IPS DF 19.7 (cell line): ENCODE measurements around the gene SLC16A11.
A peak's percentile ranks its signal among the peaks of the same experiment; 100 is the strongest.

ENCODE experiments used
- DNase-seq: peaks from one replicate; pipeline ENCODE4 v3.0.0-alpha.2; 2013; ENCODE audit warnings: low read depth, low spot score

Gene SLC16A11

DNA sequence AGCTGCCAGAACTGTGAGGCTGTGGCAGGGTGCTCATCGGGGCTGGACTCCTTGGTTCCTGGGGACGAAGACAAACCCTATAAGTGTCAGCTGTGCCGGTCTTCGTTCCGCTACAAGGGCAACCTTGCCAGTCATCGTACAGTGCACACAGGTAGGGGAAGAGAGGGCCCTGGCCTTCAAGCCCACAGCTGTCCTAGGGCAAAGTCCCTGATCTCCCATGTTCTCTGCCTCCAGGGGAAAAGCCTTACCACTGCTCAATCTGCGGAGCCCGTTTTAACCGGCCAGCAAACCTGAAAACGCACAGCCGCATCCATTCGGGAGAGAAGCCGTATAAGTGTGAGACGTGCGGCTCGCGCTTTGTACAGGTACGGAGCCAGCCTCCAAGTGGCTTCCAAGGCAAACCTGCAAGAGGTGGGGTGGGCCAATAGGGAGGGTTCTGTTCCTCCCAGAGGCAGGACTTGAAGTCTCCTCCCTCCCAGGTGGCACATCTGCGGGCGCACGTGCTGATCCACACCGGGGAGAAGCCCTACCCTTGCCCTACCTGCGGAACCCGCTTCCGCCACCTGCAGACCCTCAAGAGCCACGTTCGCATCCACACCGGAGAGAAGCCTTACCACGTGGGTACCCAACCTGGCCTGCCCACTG, 17.3 kb downstream of the SLC16A11 start:
- no peak for DNase-seq

DNA sequence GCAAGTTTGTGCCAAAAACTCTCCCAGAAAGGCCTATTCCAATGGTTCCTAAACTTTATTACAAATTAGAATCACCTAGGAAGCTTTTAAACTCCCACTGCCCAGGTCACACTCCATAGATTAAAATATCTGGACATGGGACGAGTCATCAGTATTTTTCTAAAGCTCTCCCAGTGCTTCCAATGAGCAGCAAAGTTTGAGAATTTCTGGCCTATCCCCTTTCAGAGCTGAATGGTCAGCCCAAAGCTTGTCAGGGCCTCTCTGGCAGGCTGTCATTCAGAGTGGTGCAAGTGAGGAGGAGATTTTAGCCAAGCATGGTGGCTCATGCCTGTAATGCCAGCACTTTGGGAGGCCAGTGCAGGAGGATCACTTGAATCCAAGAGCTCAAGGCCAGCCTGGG, 18.6 kb downstream of the SLC16A11 start:
- no peak for DNase-seq

DNA sequence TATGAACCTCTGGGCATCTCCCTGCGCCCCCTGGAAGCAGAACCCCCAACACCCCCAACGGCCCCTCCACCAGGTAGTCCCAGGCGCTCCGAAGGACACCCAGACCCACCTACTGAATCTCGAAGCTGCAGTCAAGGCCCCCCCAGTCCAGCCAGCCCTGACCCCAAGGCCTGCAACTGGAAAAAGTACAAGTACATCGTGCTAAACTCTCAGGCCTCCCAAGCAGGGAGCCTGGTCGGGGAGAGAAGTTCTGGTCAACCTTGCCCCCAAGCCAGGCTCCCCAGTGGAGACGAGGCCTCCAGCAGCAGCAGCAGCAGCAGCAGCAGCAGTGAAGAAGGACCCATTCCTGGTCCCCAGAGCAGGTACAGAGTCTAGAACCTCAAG, 19.5 kb downstream of the SLC16A11 start:
- DNase-seq, result no peak

DNA sequence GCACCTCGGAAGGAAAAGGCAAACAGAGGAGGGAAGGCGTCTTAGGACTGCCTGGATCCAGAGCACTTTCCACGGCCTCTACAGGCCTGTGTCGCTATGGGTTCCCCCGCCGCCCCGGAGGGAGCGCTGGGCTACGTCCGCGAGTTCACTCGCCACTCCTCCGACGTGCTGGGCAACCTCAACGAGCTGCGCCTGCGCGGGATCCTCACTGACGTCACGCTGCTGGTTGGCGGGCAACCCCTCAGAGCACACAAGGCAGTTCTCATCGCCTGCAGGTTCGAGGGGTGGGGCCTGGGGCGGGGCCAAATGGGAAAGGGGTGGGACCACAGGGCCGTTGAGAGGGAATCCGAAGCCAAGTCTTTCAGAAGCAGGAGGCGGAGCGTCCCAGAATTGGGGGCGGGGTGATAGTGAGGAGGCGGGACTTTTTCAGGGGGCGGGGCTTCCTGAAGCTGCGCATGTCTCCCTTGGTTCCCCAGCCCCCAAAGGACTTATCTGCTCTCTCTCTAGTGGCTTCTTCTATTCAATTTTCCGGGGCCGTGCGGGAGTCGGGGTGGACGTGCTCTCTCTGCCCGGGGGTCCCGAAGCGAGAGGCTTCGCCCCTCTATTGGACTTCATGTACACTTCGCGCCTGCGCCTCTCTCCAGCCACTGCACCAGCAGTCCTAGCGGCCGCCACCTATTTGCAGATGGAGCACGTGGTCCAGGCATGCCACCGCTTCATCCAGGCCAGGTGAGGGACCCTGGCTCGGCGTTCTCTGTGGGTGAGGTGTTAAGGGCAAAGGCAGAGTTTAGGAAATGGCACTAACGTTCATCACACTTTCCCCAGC, 20.1 kb downstream of the SLC16A11 start:
- DNase-seq, result peak; percentile 92

DNA sequence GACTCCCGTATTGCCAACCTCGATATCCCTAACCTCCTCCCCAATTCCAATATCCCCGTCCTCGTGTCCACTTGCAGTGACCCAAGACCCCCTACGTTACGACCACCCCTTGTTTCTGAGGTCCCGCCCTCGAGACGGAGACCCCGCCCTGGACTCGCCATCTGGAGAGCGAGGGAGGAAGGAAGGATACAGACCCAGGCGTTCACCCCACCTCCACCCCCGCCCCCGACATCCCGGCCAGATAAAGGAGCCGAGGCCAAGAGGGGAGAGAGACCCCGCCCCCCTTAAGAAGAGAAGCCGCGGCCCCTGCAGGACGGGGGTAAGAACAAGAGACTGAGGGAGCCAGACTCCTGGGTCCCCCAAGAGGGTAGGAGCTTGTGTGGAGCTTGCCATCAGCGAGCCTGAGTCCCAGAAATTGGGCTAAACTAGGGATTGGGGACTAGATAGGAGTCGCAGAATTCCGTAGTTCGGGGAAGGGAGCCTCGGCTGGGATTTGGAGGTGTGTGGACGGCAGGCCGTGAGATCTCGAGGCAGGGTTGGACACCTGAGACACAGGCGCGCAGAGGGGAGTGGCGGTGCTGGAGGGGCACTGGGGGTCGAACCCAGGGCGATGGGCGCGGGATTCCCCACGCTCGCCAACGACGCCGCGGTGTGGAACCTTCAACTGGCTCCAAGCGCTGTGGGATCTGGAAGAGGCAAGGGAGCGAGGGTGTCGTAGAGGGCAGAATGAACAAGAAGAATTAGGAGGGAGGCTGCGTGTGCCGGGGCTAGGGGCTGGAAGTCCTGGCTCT, 20.9 kb downstream of the SLC16A11 start, which contains the start of gene BCL6B:
TSS of gene BCL6B (plus strand) at position 270 of the 791 bp plus-strand sequence. CDS start 622 bp downstream, outside the sequence.
- no peak for DNase-seq

DNA sequence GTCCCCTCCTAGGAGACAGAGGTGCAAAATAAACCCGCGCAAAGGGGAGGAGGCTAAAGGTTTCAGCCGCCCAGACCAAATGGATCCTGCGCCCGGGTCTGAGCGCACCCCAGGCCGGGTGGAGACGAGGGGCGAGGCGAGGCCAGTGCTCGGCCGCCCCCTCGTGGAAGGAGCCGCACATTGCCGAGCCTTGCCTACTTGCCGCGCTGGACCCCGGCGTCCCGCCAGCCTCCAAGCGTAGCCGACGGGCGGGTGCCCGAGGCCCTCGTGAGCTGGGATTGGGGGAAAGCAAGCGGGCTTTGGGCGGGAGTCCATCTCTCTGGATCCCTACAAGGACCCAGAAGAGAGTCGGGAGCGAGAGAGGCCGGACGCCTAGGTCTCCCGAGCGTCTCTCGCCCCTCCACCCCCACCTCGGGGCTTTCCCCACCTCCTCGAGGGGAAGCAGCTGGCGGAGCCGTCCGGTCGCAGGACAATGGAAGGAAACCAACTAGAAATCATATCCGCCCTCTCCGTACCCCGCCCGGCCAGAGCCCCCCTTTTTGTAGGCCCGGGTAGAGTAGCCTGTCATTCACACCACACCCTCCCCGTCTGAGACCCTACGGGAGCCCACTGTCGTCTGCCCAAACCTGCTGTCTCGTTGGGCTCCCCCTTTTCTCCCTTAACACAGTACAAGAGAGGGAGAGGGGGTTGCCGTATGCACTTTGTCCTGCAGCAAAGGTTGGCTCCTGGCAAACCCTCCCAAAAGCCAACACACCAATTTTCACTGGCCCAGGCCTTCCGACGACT, 21.7 kb downstream of the SLC16A11 start:
- no peak for DNase-seq

DNA sequence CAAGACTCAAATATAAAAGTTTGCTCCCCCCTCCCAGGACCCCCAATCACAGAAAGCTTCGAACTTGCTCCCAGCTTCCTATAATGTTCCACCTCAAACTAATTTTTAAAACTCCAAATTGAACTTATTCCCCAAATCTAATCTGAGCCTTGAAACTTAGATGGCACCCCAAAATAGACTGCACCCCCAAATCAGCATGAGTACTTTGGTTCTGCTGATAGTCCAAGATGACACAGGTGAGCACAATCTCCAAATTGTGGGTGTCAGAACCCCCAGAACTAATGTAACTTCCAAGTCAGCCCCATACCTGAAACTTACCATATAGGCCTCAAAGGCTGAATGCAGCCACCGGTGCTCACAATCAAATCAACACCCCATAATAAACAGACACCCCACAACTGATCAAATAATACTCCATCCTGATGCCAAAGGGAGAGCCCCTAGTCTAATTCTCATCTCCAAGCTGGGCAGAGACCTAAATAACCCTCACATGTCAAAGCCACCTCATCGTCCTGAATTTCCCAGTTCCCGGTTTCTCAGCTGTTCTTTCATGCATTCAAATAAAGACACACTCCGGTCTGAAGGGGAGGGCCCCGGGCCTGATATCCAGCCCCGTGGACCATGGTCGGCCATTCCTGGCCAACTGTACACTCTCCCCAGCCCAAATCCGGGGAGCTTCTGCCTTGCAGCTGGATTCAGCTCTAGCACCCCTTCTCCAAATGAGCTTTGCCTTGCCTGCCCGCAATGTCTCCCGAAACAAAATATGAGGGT, 22.8 kb downstream of the SLC16A11 start:
- DNase-seq, result no peak

DNA sequence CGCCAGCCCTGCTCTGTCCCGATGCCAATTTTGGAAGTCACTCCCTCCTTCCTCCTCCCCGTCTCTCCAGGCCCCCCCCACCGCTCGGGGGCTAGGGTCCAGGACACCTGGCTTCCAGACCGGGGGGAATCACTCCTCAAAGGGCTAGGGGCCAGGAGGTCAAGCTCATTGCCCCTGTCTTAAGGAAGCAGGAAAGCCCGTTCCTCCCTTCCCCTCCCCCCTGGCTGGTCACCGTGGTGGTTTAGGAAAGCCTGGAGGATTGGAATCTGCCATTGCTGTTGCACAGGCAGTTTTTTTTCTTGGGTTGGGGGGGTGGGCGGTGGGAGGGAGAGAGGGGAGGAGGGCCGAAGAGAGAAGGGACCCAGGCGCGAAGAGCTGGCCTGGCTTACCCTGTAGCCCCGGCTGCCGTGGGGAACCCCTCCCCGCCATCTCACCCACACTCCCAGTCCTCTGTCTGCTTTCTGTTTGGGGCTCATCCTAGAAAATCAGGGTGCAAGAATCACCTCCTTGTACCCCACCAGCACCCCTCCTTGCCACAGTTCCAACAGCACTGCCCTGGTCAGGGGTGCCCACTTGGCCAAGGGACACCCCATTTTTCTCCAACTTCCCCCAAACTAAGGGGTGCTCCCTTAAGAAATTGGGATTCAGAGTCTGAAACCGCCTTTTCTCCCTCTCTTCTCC, 23.9 kb downstream of the SLC16A11 start:
- no peak for DNase-seq

DNA sequence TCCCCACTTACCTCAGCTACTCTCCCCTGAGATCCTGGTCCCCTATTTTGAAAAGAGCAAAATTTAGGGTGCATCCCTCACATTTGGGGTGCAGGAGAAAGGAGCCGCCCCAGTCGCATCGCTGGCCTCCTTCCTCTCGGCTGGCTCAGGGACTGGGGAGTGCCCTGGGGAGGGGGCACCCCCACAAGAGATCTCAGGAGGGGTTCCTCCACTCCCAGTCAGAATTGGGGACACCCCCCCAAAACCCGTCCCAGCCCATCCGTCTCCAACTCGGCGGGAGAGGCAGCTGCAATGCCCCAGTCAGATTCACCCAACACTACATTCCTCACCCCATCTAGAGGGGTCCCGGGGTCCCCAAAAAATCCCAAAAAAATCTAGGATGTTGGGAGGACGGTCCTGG, 24.5 kb downstream of the SLC16A11 start:
- no peak for DNase-seq

DNA sequence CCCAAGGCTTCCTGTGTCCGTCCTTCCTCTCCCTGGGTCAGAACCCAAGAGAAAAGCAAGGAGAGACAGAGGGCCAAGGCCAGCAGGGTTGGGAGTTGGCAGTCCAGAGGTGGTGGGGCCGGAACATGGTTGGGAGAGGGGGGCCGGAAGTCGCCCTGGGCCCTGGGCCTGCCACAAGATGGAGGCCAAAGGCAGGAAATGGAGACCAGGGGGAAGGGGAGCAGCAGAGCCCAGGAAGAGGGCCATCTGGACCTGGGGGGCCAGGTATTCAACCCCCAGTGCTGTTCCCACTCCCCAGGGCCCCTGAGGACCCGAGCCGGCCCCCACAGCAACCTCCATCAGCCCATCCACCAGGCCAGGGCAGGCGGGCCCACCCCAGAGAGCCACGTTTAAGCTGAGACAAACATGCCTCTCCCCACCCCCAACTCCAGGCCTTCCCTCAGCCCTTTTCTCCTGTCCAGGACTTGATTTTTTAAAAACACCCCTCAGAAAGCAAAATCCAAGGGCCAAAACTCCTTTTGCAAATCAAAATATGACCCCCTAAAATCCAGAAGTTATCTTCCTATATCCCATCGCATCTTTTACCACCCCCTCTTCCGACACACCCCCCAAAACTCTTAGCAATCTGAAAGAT, 25.4 kb downstream of the SLC16A11 start:
- DNase-seq, result no peak

DNA sequence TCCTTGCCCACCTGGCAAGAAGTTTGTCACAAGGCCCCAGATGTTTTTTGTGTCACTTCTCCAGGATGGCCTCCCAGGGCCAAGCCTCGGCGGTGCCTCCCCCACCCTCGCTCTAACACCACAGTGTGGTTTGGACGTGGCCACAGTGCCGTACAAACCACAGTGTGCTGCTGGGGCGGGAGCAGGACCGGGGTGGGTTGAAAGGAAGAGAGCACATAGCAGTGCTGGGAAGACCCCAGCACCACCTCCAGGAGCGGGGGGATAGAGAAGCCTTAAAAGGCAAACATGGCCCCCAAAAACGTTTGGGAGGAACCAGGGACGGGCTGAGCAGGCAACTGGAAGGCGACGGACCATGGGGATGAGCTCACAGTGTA, 26.1 kb downstream of the SLC16A11 start:
- no peak for DNase-seq

DNA sequence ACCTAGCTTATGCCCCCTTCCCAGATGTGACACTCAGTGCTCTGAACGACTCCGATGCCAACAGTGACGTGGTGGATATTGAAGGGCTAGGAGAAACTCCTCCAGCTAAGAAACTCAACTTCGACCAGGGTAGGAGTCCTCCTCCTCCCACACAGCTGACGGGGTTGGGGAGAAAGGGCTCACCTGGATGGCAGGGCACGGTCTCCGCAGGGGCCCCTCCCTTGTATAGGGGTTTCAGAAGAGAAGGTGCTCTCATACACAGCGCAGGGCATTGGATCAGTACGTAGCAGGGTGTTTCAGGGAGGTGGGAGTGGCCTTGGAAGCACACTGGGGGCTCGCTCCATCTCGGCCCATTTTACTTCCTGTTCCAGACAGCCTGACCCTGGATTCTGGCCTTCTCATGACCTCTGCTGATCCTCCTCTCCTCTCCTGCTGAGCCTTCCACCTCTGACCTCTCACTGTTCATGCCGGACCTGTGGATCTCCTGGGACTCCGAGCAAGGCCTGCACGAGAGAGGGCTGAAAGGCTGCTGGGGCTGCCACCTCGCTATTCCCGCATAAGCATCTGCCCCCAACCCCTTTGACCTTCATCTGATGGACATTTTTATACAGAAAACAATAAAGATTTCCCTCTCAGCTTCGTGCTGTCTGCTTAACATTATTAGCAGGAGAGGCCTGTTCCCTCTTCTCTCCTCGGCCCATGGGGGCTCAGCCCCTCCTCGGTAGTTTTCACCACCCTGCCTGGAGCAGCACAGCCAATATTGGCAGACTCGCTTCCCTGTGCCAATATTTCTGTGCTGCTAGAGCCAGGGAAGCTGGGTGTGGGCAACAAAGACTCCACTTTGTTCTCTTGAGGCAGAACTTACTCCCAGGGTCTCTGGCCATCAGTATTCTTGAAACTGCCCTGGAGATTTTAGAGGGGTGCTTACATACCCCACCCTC, 26.7 kb downstream of the SLC16A11 start:
- DNase-seq, result no peak

DNA sequence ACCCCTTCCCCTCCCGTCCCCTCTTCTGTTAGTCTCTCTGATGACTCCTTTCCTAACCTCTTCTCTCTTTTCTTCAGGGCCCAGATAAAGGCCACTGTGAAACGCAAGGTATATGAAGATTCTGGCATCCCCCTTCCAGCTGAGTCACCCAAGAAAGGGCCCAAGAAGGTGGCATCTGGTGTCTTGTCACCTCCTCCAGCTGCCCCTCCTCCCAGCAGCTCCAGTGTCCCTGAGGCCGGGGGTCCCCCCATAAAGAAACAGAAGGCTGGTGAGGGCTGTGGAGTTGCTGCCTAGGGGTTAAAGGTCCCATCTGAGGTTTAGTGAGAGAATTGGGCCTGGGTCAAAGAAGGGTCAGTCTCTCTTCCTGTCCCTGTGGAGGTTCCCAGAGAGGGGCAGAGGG, 27.5 kb downstream of the SLC16A11 start:
- no peak for DNase-seq

DNA sequence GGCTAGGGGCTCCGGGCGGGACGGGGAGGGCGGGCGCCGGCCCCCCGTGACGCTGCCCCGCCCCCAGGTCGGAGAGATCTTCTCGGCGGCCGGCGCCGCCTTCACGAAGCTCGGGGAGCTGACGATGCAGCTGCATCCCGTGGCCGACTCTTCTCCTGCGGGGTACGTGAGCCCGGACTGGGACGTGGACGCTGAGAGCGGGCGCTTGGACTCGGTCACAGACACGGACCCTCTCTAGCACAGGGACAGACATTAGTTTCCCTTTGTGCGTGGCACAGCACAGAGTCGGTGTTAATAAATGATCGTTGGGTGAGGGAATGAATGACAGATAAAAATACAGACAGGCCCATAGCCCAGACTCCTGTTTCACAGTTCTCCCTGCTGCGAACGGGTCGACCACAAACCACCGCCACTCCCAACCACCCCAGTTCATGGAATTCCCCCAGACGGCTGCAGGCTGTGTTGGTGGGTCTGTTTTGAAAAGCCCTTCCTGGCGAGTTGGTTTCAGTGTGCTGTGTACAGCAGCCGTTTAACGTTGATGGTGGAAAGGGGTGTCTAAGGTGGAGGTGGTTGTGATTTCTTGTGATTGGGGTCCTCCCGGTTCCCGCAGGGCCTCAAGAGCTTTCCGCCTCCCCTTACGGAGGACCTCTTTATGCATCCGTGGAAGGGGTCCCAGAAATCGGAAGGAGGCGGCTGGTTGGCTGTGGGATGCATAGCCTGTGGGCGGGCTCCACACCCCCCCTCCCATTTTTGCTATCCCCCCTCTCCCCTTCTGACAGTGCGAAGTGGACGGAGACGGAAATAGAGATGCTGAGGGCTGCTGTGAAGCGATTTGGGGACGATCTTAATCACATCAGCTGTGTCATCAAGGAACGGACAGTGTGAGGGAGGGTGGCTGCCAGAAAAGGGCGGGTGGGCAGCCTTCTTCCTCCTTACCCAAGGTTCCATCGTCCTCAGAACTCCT, 28.6 kb downstream of the SLC16A11 start:
- DNase-seq, result no peak

DNA sequence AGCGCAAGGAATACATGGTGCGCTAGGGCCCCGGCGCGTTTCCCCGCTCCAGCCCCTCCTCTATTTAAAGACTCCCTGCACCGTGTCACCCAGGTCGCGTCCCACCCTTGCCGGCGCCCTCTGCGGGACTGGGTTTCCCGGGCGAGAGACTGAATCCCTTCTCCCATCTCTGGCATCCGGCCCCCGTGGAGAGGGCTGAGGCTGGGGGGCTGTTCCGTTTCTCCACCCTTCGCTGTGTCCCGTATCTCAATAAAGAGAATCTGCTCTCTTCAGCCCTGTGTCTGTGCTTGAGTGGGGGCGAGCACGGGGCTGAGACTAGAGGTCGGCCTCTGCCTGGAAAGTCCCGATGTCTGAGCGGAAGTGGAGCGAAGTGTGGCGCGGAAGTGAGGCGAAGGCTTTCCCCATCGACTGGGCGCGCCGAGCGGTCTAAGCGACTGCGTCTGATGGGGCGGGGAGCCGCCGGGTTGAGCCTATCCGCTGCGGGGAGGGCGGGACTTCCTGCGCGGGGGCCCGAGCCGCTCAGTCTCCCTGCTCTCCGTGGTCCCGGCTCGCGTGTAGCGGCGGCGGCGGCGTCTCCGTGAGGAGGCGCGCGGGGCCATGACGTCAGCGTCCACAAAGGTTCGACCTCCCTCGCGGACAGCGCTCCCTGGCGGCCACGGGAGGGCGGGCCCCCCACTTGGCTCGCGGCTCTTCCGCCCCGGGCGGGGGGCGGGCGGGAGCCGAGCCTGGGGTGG, 29.5 kb downstream of the SLC16A11 start:
- no peak for DNase-seq

DNA sequence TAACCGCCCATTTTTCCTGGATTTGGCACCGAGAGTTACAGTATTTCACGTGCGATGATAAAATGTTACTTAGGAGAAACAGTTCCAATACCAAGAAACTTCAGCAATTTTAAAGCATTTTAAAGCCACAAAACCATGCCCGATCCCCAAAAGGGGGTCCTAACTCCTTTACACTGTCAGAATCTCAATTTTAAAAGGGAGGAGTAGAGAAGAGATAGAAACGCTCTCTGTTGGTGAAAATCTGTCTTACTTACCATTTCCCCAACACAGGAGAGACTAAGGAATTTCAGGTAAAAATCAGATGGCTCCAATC, 32.0 kb downstream of the SLC16A11 start:
- no peak for DNase-seq

DNA sequence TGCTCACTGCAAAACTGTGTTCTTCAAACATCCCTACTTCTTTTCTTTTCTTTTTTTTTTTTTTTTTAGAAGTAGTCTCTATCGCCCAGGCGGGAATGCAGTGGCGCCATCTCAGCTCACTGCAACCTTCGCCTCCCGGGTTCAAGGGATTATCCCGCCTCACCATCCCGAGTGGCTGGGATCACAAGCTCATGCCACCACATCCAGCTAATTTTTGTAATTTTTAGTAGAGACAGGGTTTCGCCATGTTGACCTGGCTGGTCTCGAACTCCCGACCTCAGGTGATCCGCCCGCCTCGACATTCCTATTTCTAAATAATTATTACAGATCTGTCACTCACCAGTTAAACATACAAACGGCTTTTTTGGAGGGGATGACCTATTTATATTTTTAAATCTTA, 32.5 kb downstream of the SLC16A11 start:
- no peak for DNase-seq
